ENCODE data around the gene LDLRAD4. TPM values are rescaled to one million over a fixed set of nuclear protein-coding genes. Genes with fewer than 3 reads are reported as not detected.

Gene LDLRAD4
- total and polyA plus RNA-seq, 2 donors (not counting 1 experiment from before 2014, with no cell fraction given) = 13.9 to 35.7 TPM

DNA sequence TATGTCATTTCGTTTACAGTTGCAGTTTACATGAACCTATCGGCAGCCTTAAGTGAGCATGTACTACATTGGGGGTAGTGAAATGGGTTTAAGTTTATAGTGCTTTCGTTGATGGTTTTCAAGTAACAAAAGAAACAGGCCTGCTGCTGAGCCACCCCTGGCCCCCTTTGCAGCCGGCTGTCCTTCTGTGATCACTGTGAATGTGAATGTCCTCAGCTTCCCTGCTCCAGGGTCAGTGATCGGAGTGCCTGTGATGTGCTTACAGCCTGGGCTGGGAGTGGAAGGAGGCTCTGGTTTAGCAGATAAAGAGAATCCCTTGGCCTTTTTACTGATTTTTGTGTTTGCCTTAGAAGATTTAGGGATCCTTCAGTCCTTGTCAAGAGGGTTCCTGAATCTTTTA, 353.6 kb downstream of the LDLRAD4 start:
- ATAC-seq (ENCODE audit: low read depth) = no peak
- no peaks in the 10 kb centered on the region for H3K9me3 ChIP-seq (ENCODE audit: control extremely low read depth in 1 of 3, control insufficient read depth in 2 of 3, insufficient read depth in 1 of 3, low read length in 2 of 3)
- CTCF ChIA-PET = interaction anchor here (1.2 kb wide), 1 partner anchor 15 kb away, joined by 3 read pairs; no protein-coding TSS in a partner anchor
- no peaks in the 10 kb centered on the region for H4K20me1 ChIP-seq (ENCODE audit: control insufficient read depth, insufficient read depth, low read length, poor library complexity, severe bottlenecking)
- Mint-ChIP-seq H3K4me3 (no peak overlapping the region), H3K27ac (no peak overlapping the region), H3K9me3 (ENCODE audit: insufficient read depth) (no peaks in the 10 kb centered on the region), H3K4me1 (peaks cover 43% of the 10 kb centered on the region), H3K27me3 (no peaks in the 10 kb centered on the region)
- H3K79me2 ChIP-seq (ENCODE audit: control insufficient read depth, insufficient read depth, low read length) = peaks cover 51% of the 10 kb centered on the region
- no peak overlapping the region for H3K27ac ChIP-seq (ENCODE audit: low read length in 2 of 2)
- H3K4me3 ChIP-seq (ENCODE audit: control extremely low read depth in 1 of 5, extremely low read depth in 1 of 5, insufficient read depth in 1 of 5, low read depth in 2 of 5, low read length in 4 of 5) = no peak overlapping the region
- intact Hi-C loops (cut with micrococcal nuclease) = no loop called here
- H3K4me1 ChIP-seq (ENCODE audit: control insufficient read depth in 2 of 2, insufficient read depth in 2 of 2, low read length in 2 of 2) = peaks cover 27 to 31% of the 10 kb centered on the region in 2 donors
- TF ChIP-seq, protein P1, sequence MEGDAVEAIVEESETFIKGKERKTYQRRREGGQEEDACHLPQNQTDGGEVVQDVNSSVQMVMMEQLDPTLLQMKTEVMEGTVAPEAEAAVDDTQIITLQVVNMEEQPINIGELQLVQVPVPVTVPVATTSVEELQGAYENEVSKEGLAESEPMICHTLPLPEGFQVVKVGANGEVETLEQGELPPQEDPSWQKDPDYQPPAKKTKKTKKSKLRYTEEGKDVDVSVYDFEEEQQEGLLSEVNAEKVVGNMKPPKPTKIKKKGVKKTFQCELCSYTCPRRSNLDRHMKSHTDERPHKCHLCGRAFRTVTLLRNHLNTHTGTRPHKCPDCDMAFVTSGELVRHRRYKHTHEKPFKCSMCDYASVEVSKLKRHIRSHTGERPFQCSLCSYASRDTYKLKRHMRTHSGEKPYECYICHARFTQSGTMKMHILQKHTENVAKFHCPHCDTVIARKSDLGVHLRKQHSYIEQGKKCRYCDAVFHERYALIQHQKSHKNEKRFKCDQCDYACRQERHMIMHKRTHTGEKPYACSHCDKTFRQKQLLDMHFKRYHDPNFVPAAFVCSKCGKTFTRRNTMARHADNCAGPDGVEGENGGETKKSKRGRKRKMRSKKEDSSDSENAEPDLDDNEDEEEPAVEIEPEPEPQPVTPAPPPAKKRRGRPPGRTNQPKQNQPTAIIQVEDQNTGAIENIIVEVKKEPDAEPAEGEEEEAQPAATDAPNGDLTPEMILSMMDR (IDR thresholded peaks at IDR 0.05) = no peak
- no peak for TF ChIP-seq EZH2 (IDR thresholded peaks at IDR 0.05; ENCODE audit: borderline replicate concordance, insufficient read depth, low read depth, low read length, poor library complexity, severe bottlenecking)
- no peak overlapping the region for H3K4me2 ChIP-seq (replicated peaks; ENCODE audit: low read depth, low read length, poor library complexity, severe bottlenecking)
- no peaks in the 10 kb centered on the region for H3K36me3 ChIP-seq (replicated peaks in 1 of 2; ENCODE audit: control extremely low read depth in 1 of 2, control insufficient read depth in 1 of 2, extremely low read depth in 1 of 2, insufficient read depth in 2 of 2, low read length in 1 of 2)
- DNase-seq = no peak
- WGBS (ENCODE audit: insufficient coverage) = 98% methylated on average over 5 of the region's 5 CpGs
- no peaks in the 10 kb centered on the region for H3K27me3 ChIP-seq (replicated peaks in 1 of 4; ENCODE audit: control extremely low read depth in 1 of 4, control insufficient read depth in 3 of 4, insufficient read depth in 4 of 4, low read length in 3 of 4)
- H2AFZ ChIP-seq (ENCODE audit: insufficient read depth, low read depth, low read length, poor library complexity, severe bottlenecking) = no peak overlapping the region
- POLR2A ChIA-PET = no interaction called here
- no peak overlapping the region for H3K9ac ChIP-seq (ENCODE audit: low read length)

DNA sequence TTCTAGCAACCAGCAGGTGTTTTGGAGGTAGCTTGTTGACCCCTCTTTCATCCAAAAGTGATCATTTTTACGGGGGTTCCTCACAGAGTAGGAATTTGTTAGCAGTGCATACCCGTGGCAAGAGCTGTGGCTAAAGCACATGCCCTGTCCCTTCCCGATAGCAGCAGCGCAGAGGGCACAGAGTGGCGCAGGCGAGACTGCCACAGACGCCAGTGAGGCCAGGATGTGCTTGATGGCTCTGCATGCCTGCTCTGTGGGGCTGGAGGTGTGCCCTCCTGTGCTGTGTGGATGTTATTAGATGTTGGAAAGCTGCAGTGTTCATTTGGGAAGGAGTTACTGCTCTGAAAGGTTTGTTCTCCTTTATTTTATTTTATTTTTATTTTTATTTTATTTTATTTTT, 354.2 kb downstream of the LDLRAD4 start:
- Mint-ChIP-seq H3K4me1 (peaks cover 43% of the 10 kb centered on the region), H3K4me3 (no peak overlapping the region), H3K9me3 (ENCODE audit: insufficient read depth) (no peaks in the 10 kb centered on the region), H3K27me3 (no peaks in the 10 kb centered on the region), H3K27ac (no peak overlapping the region)
- POLR2A ChIA-PET = no interaction called here
- CTCF ChIA-PET = no interaction called here
- ATAC-seq (ENCODE audit: low read depth) = no peak
- H2AFZ ChIP-seq (ENCODE audit: insufficient read depth, low read depth, low read length, poor library complexity, severe bottlenecking) = no peak overlapping the region
- no peak overlapping the region for H3K4me2 ChIP-seq (replicated peaks; ENCODE audit: low read depth, low read length, poor library complexity, severe bottlenecking)
- H3K36me3 ChIP-seq (replicated peaks in 1 of 2; ENCODE audit: control extremely low read depth in 1 of 2, control insufficient read depth in 1 of 2, extremely low read depth in 1 of 2, insufficient read depth in 2 of 2, low read length in 1 of 2) = no peaks in the 10 kb centered on the region
- H3K79me2 ChIP-seq (ENCODE audit: control insufficient read depth, insufficient read depth, low read length) = peaks cover 52% of the 10 kb centered on the region
- no peaks in the 10 kb centered on the region for H3K9me3 ChIP-seq (ENCODE audit: control extremely low read depth in 1 of 3, control insufficient read depth in 2 of 3, insufficient read depth in 1 of 3, low read length in 2 of 3)
- 97% methylated on average over 7 of the region's 7 CpGs for WGBS (ENCODE audit: insufficient coverage)
- H3K27me3 ChIP-seq (replicated peaks in 1 of 4; ENCODE audit: control extremely low read depth in 1 of 4, control insufficient read depth in 3 of 4, insufficient read depth in 4 of 4, low read length in 3 of 4) = no peaks in the 10 kb centered on the region
- no peak overlapping the region for H3K27ac ChIP-seq (ENCODE audit: low read length in 2 of 2)
- no peak overlapping the region for H3K9ac ChIP-seq (ENCODE audit: low read length)
- H3K4me1 ChIP-seq (ENCODE audit: control insufficient read depth in 2 of 2, insufficient read depth in 2 of 2, low read length in 2 of 2) = peaks cover 27 to 33% of the 10 kb centered on the region in 2 donors
- no peaks in the 10 kb centered on the region for H4K20me1 ChIP-seq (ENCODE audit: control insufficient read depth, insufficient read depth, low read length, poor library complexity, severe bottlenecking)
- DNase-seq = no peak
- no peak overlapping the region for H3K4me3 ChIP-seq (ENCODE audit: control extremely low read depth in 1 of 5, extremely low read depth in 1 of 5, insufficient read depth in 1 of 5, low read depth in 2 of 5, low read length in 4 of 5)
- intact Hi-C loops (cut with micrococcal nuclease) = no loop called here
- TF ChIP-seq, protein P1 (IDR thresholded peaks at IDR 0.05) = no peak
- TF ChIP-seq EZH2 (IDR thresholded peaks at IDR 0.05; ENCODE audit: borderline replicate concordance, insufficient read depth, low read depth, low read length, poor library complexity, severe bottlenecking) = no peak
